MCF 10A (cell line): ENCODE measurements around the gene ANKRD26. TPM values are rescaled to one million over a fixed set of nuclear protein-coding genes. Genes with fewer than 3 reads are reported as not detected.
"Not testable (repeated sequence)": the region's sequence is repeated elsewhere in the genome, so short reads cannot be mapped to it uniquely, and the experiment has no call there.

Source experiments
- BruUV-seq: library from RNA; stranded (reverse); fragments of 400-500 nt; replicated peaks from 2 replicates; lab custom pipeline; 2021; lab: Mats Ljungman, UMichigan
- CTCF ChIA-PET: fragments of 300-600 bp; sonication (Branson Sonifier 250); formaldehyde crosslinking; extraction: SDS; loops from one replicate; lab custom pipeline; 2021; ENCODE audit warnings: antibody characterized with exemption, inconsistent platforms; lab: Yijun Ruan, JAX
- POLR2A ChIA-PET: fragments of 300-600, 350-650 bp; sonication (Branson Sonifier 250); formaldehyde crosslinking; extraction: SDS; loops from one replicate; lab custom pipeline; 2020; ENCODE audit warnings: antibody characterized with exemption, inconsistent platforms; lab: Yijun Ruan, JAX
- DNase-seq: peaks from one replicate; pipeline ENCODE4 v3.0.0-alpha.2; 2018; ENCODE audit not compliant: unreplicated experiment
- H3K27ac Mint-ChIP-seq: one replicate; pipeline ENCODE4 v1.8.0; 2022; ENCODE audit warnings: mild to moderate bottlenecking, low read depth, mixed read lengths; ENCODE audit not compliant: unreplicated experiment
- H3K27me3 Mint-ChIP-seq: one replicate; pipeline ENCODE4 v1.8.0; 2022; ENCODE audit warnings: mixed read lengths; ENCODE audit not compliant: insufficient read depth, unreplicated experiment
- H3K36me3 Mint-ChIP-seq: one replicate; pipeline ENCODE4 v1.8.0; 2022; ENCODE audit warnings: mild to moderate bottlenecking, moderate library complexity, mixed read lengths; ENCODE audit not compliant: insufficient read depth, unreplicated experiment
- H3K4me1 Mint-ChIP-seq: one replicate; pipeline ENCODE4 v1.8.0; 2022; ENCODE audit warnings: mixed read lengths; ENCODE audit not compliant: insufficient read depth, unreplicated experiment
- H3K4me3 Mint-ChIP-seq: one replicate; pipeline ENCODE4 v1.8.0; 2022; ENCODE audit warnings: mild to moderate bottlenecking, moderate library complexity, mixed read lengths; ENCODE audit not compliant: unreplicated experiment
- H3K9me3 Mint-ChIP-seq: one replicate; pipeline ENCODE4 v1.8.0; 2022; ENCODE audit warnings: mixed read lengths; ENCODE audit not compliant: unreplicated experiment
- CTCF ChIP-seq: fragments of 200-600 bp; IDR thresholded peaks from one replicate; pipeline ENCODE4 v1.8.0; 2022; ENCODE audit warnings: antibody characterized with exemption, mild to moderate bottlenecking; ENCODE audit not compliant: unreplicated experiment
- intact Hi-C: fragments of 100-400 bp; cut with micrococcal nuclease; formaldehyde crosslinking; loops from 2 replicates; pipeline ENCODE4 v1.14.1; 2022
- total RNA-seq: library from RNA; stranded (reverse); gene quantifications from 2 replicates; pipeline ENCODE4 v1.2.3, GENCODE V29; 2022

The ANKRD26 gene
- total RNA-seq, 1 experiment from 2014 or later, result 6.5 TPM

- Mint-ChIP-seq H3K4me3 (no peak overlapping the region), H3K27ac (no peak overlapping the region), H3K27me3 (no peaks in the 10 kb centered on the region), H3K36me3 (peaks cover 45% of the 10 kb centered on the region), H3K9me3 (no peaks in the 10 kb centered on the region), H3K4me1 (peaks cover 6% of the 10 kb centered on the region)
- ChIA-PET CTCF (interaction anchor here (0.6 kb wide), 1 partner anchor 179 kb away, joined by 3 read pairs; no protein-coding TSS in a partner anchor), POLR2A (no interaction called here)
- intact Hi-C loops, result no loop called here
- no peak for TF ChIP-seq CTCF
- no peak for DNase-seq
- BruUV-seq, result no TSS peak
Measured at GRCh38 chr10:27072436-27073114, 27.7 kb downstream of the ANKRD26 start.

GRCh38 chr10:27068217-27068891 lies 31.9 kb downstream of the ANKRD26 start:
- Mint-ChIP-seq H3K9me3 (no peaks in the 10 kb centered on the region), H3K27me3 (no peaks in the 10 kb centered on the region), H3K4me1 (no peaks in the 10 kb centered on the region), H3K36me3 (peaks cover 58% of the 10 kb centered on the region), H3K27ac (no peak overlapping the region), H3K4me3 (no peak overlapping the region)
- POLR2A ChIA-PET, result no interaction called here
- CTCF ChIA-PET, result no interaction called here
- TF ChIP-seq CTCF, result no peak
- intact Hi-C loops, result no loop called here
- BruUV-seq, result no TSS peak
- DNase-seq, result no peak

GRCh38 chr10:27065084-27065483 lies 35.2 kb downstream of the ANKRD26 start:
- BruUV-seq, result no TSS peak
- Mint-ChIP-seq H3K9me3 (no peaks in the 10 kb centered on the region), H3K27me3 (no peaks in the 10 kb centered on the region), H3K27ac (peak overlapping the region; percentile 43), H3K4me1 (no peaks in the 10 kb centered on the region), H3K4me3 (no peak overlapping the region), H3K36me3 (peaks cover 75% of the 10 kb centered on the region)
- TF ChIP-seq CTCF, result no peak
- ChIA-PET POLR2A (no interaction called here), CTCF (no interaction called here)
- no peak for DNase-seq
- intact Hi-C loops, result no loop called here

GRCh38 chr10:27052656-27053055 lies 47.6 kb downstream of the ANKRD26 start:
- POLR2A ChIA-PET, result no interaction called here
- Mint-ChIP-seq H3K4me3 (no peak overlapping the region), H3K4me1 (no peaks in the 10 kb centered on the region), H3K9me3 (no peaks in the 10 kb centered on the region), H3K36me3 (peaks cover 18% of the 10 kb centered on the region), H3K27ac (no peak overlapping the region), H3K27me3 (no peaks in the 10 kb centered on the region)
- intact Hi-C loops, result no loop called here
- DNase-seq, result no peak
- no TSS peak for BruUV-seq
- no peak for TF ChIP-seq CTCF
- CTCF ChIA-PET, result no interaction called here

GRCh38 chr10:27045247-27045646 lies 55.0 kb downstream of the ANKRD26 start:
- POLR2A ChIA-PET, DNase-seq, H3K27me3 Mint-ChIP-seq, intact Hi-C loops, H3K4me1 Mint-ChIP-seq, H3K9me3 Mint-ChIP-seq, BruUV-seq, H3K4me3 Mint-ChIP-seq, H3K27ac Mint-ChIP-seq: not testable (repeated sequence)
- CTCF ChIA-PET, result interaction anchor here (0.7 kb wide), 2 partner anchors 10 to 52 kb away, joined by 3 read pairs; no protein-coding TSS in a partner anchor
- peaks cover 39% of the 10 kb centered on the region for H3K36me3 Mint-ChIP-seq
